ENCODE data around the gene SNAP29. TPM values are rescaled to one million over a fixed set of nuclear protein-coding genes. Genes with fewer than 3 reads are reported as not detected.

The SNAP29 gene
- 10 to 100 TPM; 10.2 to 28.3 (median 19.8) TPM for total RNA-seq

DNA sequence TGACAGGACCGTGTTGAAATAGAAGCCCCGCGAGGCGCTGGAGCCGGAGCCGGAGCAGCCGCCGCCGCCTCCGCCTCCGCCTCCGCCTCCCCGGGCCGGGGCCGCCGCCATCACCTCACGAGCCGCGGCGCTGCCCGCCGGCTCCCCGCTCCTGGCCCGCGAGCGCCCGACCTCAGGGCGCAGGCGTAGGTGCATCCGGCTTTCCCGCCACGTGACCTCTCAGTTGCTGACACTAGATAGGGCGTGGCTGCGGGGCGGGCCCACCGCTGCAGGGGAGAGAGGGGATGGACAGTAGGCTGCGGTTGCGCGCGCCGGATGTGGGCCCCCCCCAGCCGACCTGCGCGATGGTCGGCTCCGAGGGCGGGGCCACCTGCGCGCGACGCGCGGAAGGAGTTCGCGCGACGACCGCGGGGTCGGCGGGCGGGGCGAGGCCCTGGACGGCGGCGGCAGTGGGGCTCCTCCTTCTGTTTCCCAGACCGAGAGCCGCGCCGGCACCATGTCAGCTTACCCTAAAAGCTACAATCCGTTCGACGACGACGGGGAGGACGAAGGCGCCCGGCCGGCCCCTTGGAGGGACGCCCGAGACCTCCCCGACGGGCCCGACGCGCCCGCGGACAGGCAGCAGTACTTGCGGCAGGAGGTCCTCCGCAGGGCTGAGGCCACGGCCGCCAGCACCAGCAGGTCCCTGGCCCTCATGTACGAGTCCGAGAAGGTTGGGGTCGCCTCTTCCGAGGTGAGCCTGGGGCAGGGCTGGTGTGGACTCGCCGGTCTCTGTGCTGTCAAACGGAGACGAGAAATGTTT, at the start of gene SNAP29, which contains the start of gene PI4KA:
Gene SNAP29 (plus strand): TSS at position 393 of the 802 bp plus-strand sequence. CDS start 104 bp downstream, at position 497.
Gene PI4KA (minus strand): TSS at position 197 of the 802 bp plus-strand sequence. CDS start 86 bp downstream, at position 111.
- Histone ChIP-seq H3K4me3 (peak within 1 kb of the TSS; percentile 70 to 90 (median 86)), H3K9me3 (no peaks in the 10 kb centered on the region), H3K36me3 (peaks cover 0 to 6% (median 0%) of the 10 kb centered on the region in 4 donors), H3K27ac (peak within 1 kb of the TSS; percentile 89 to 97 (median 92)), H3K4me1 (peaks cover 26 to 68% (median 42%) of the 10 kb centered on the region in 4 donors), H3K27me3 (no peaks in the 10 kb centered on the region)
- 0 to 1% methylated on average over 25 to 47 of the region's 100 CpGs for WGBS, 2 donors
- DNase-seq = peak; percentile 100
- TF ChIP-seq EP300 (IDR thresholded peaks at IDR 0.05) (peak in 1 of 4 donors; percentile 49), POLR2AphosphoS5 (IDR thresholded peaks at IDR 0.05) (peak; percentile 78 to 96), POLR2A (IDR thresholded peaks at IDR 0.05) (peak in 3 of 4 donors; percentile 88 to 94 (median 90)), CTCF (IDR thresholded peaks at IDR 0.05) (peak in 4 of 6 experiments; percentile 49 to 81 (median 68))
- peak; percentile 98 to 99 for ATAC-seq (ENCODE audit: low FRiP score in 2 of 2)

GRCh38 chr22:20809538-20810185, 49.1 kb upstream of the SNAP29 start:
- WGBS, 2 donors = 77 to 98% methylated on average over 5 to 6 of the region's 6 CpGs
- Histone ChIP-seq H3K4me3 (no peak overlapping the region), H3K36me3 (peaks cover 20 to 96% (median 70%) of the 10 kb centered on the region in 4 donors), H3K4me1 (no peaks in the 10 kb centered on the region), H3K27ac (no peak overlapping the region), H3K27me3 (no peaks in the 10 kb centered on the region), H3K9me3 (no peaks in the 10 kb centered on the region)
- ATAC-seq (ENCODE audit: low FRiP score in 2 of 2) (no peak), DNase-seq (no peak)
- no peak for TF ChIP-seq EP300 (IDR thresholded peaks at IDR 0.05)

DNA sequence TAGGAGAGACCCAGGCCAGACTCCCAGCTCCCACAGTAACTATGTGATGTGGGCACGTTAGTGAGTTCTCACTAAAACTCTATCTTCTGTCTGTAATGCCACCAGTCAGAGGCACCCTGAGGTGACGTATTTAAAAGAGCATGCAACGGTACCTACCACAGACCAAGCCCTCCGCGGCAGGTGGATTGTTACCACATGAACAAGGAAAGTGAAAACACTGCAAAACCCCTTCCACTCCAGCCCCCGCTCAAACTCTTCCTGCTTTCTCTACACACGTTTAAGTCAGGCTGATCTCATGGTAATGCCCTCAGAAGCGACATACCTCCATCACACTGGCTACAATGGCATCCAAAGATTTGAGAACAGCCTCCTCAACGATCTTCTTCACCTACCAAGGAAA, 48.2 kb upstream of the SNAP29 start:
- Histone ChIP-seq H3K27me3 (no peaks in the 10 kb centered on the region), H3K36me3 (peaks cover 19 to 95% (median 69%) of the 10 kb centered on the region in 4 donors), H3K4me3 (no peak overlapping the region), H3K9me3 (no peaks in the 10 kb centered on the region), H3K4me1 (no peaks in the 10 kb centered on the region), H3K27ac (no peak overlapping the region)
- DNase-seq (no peak), ATAC-seq (ENCODE audit: low FRiP score in 2 of 2) (no peak)
- 91 to 92% methylated on average over 9 of the region's 9 CpGs for WGBS, 2 donors
- TF ChIP-seq POLR2A (IDR thresholded peaks at IDR 0.05) (no peak), POLR2AphosphoS5 (IDR thresholded peaks at IDR 0.05) (no peak), EP300 (IDR thresholded peaks at IDR 0.05) (no peak), CTCF (IDR thresholded peaks at IDR 0.05) (no peak)

DNA sequence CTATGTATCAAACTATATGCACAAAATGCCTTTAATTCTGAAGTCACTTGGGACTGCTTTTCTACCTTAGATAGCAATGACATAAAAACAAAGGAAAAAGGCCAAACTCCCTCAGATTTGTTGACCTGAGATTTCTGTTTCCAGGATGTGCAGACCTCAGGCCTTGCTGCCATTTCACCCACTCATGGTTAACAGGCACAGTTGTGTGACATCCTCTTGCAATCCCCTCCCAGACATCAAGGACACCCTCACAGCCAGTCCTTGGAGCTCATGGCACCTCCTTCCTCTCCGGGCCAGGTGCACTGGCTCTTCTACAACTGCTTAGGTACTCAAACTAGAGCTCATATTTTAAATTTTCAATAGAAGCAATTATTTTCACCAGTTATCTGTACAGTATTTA, 47.6 kb upstream of the SNAP29 start:
- H3K27me3 ChIP-seq = no peaks in the 10 kb centered on the region
- H3K4me3 ChIP-seq = no peak overlapping the region
- no peak overlapping the region for H3K27ac ChIP-seq
- H3K9me3 ChIP-seq = no peaks in the 10 kb centered on the region
- 100% methylated on average over 1 of the region's 1 CpG for WGBS, 2 donors
- H3K36me3 ChIP-seq = peaks cover 19 to 95% (median 70%) of the 10 kb centered on the region in 4 donors
- DNase-seq = no peak
- TF ChIP-seq POLR2AphosphoS5 (IDR thresholded peaks at IDR 0.05) (no peak), POLR2A (IDR thresholded peaks at IDR 0.05) (no peak), CTCF (IDR thresholded peaks at IDR 0.05) (no peak), EP300 (IDR thresholded peaks at IDR 0.05) (no peak)
- no peak for ATAC-seq (ENCODE audit: low FRiP score in 2 of 2)
- H3K4me1 ChIP-seq = no peaks in the 10 kb centered on the region

DNA sequence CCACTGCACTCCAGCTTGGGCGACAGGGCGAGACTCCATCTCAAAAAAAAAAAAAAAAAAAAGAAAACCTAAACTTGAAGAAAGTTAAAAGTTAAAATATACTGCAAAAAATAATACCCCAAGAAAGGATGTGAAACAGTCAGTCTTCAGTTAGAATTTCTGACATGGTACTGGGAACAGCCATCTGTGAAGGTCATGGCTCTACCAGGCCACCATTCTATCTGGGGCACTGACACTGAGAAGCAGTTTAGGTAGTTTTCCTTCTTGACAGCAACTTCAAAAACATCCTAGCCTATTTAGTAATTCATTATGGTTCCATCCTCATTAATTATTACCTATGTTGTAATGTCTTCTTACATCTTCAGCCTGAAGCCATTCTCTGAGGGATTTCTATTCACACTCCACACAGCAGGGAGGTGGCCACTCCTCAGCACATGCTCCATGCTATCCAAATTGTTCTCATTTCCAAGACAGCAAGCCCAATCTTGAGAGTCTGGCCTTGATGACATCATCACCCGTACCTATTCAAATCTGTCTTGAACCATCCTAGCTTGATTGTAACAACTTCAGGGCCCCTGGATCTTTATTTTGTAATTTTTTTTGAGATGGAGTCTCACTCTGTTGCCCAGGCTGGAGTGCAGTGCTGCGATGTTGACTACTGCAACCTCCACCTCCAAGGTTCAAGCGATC, 46.7 kb upstream of the SNAP29 start:
- Histone ChIP-seq H3K4me3 (no peak overlapping the region), H3K27ac (no peak overlapping the region), H3K4me1 (no peaks in the 10 kb centered on the region), H3K36me3 (peaks cover 10 to 95% (median 67%) of the 10 kb centered on the region in 4 donors), H3K27me3 (no peaks in the 10 kb centered on the region), H3K9me3 (no peaks in the 10 kb centered on the region)
- WGBS, 2 donors = 97 to 99% methylated on average over 5 of the region's 5 CpGs
- TF ChIP-seq POLR2A (IDR thresholded peaks at IDR 0.05) = no peak
- TF ChIP-seq EP300 (IDR thresholded peaks at IDR 0.05) = no peak
- DNase-seq (no peak), ATAC-seq (ENCODE audit: low FRiP score in 2 of 2) (no peak)
